Measurements from ENCODE around the gene FGF19. TPM values are rescaled to one million over a fixed set of nuclear protein-coding genes. Genes with fewer than 3 reads are reported as not detected.

FGF19 gene
- total RNA-seq, 1 experiment from 2014 or later: 7.4 TPM

- H4K91ac ChIP-seq (ENCODE audit: insufficient read length, low read depth, low read length): no peak overlapping the region
- H3K14ac ChIP-seq (ENCODE audit: insufficient read depth, low read length): no peak overlapping the region
- Mint-ChIP-seq H3K27ac (no peak overlapping the region), H3K36me3 (ENCODE audit: insufficient read depth in 1 of 3, low read depth in 3 of 3) (no peaks in the 10 kb centered on the region), H3K4me1 (peaks cover 8 to 15% of the 10 kb centered on the region in 2 experiments), H3K9me3 (no peaks in the 10 kb centered on the region), H3K4me3 (no peak overlapping the region), H3K27me3 (ENCODE audit: low read depth) (peaks cover 47% of the 10 kb centered on the region)
- H2BK15ac ChIP-seq (ENCODE audit: low read depth, low read length): no peak overlapping the region
- H2BK5ac ChIP-seq (ENCODE audit: insufficient read length, low read length): no peak overlapping the region
- H4K8ac ChIP-seq (replicated peaks; ENCODE audit: insufficient read length, low read depth, low read length): no peak overlapping the region
- no peak for DNase-seq
- H3K79me1 ChIP-seq (ENCODE audit: insufficient read depth, low read depth, low read length, poor library complexity, severe bottlenecking): no peaks in the 10 kb centered on the region
- H3K9me3 ChIP-seq (ENCODE audit: control insufficient read depth, low read depth, low read length): no peaks in the 10 kb centered on the region
- H4K20me1 ChIP-seq (ENCODE audit: control insufficient read depth, insufficient read depth, insufficient read length): no peaks in the 10 kb centered on the region
- H2AK5ac ChIP-seq (ENCODE audit: insufficient read length, low read length): no peak overlapping the region
- H2BK20ac ChIP-seq (ENCODE audit: low read depth, low read length, poor library complexity, severe bottlenecking): no peak overlapping the region
- peak; percentile 67 for TF ChIP-seq CTCF (conservative IDR thresholded peaks at IDR 0.05)
- H3K23ac ChIP-seq (ENCODE audit: insufficient read length, low read depth, low read length): no peak overlapping the region
- H2BK12ac ChIP-seq (ENCODE audit: insufficient read length, low read depth, low read length): no peak overlapping the region
- H4K5ac ChIP-seq (ENCODE audit: insufficient read length, low read depth, low read length): no peak overlapping the region
- no peaks in the 10 kb centered on the region for H3K4me1 ChIP-seq (ENCODE audit: insufficient read depth, low read length)
- no peak overlapping the region for H3K18ac ChIP-seq (ENCODE audit: insufficient read length, low read depth, low read length)
- no CpG with 5 or more reads among the region's 9 CpGs for WGBS (ENCODE audit: extremely low coverage, insufficient read length, low lambda C conversion rate)
- no peak overlapping the region for H3K56ac ChIP-seq (ENCODE audit: insufficient read length, low read depth, low read length)
- no peaks in the 10 kb centered on the region for H3K79me2 ChIP-seq (ENCODE audit: insufficient read depth, low read length)
- no peaks in the 10 kb centered on the region; the same call in 1 of the 2 replicates for H3K27me3 ChIP-seq (ENCODE audit: insufficient read depth, low read length)
- H3K27ac ChIP-seq (ENCODE audit: insufficient read length, low read depth, low read length): no peak overlapping the region
- no peak overlapping the region for H3T11ph ChIP-seq (ENCODE audit: low read length)
- H2BK120ac ChIP-seq (ENCODE audit: low read depth, low read length, poor library complexity, severe bottlenecking): no peak overlapping the region
- H2AFZ ChIP-seq (ENCODE audit: low read length): no peak overlapping the region
- H3K23me2 ChIP-seq (ENCODE audit: insufficient read length, low read depth, low read length, poor library complexity, severe bottlenecking): no peaks in the 10 kb centered on the region
- no peak overlapping the region for H3K4me2 ChIP-seq (ENCODE audit: insufficient read depth, insufficient read length, low read length)
- no peak overlapping the region for H3K9ac ChIP-seq (ENCODE audit: extremely low read depth, insufficient read length, low read length)
- H3K4ac ChIP-seq (ENCODE audit: low read depth, low read length): no peak overlapping the region
Measured at GRCh38 chr11:69721745-69722144, 17.9 kb upstream of the FGF19 start.
